HepG2 (cell line): ENCODE measurements around the gene KDM2B. TPM values are rescaled to one million over a fixed set of nuclear protein-coding genes. Genes with fewer than 3 reads are reported as not detected.

Experiments
- ARNT ChIP-seq: fragments of 450-650 bp; IDR thresholded peaks from 2 replicates; pipeline ENCODE4 v1.6.1; 2017
- BATF2 ChIP-seq: sonication (generic); formaldehyde crosslinking; IDR thresholded peaks from 2 replicates; pipeline ENCODE4 v1.8.0; 2022; ENCODE audit warnings: mild to moderate bottlenecking, missing genetic modification reagents, moderate library complexity
- CREM ChIP-seq, 2 experiments: sonication (generic) in 1 of 2; formaldehyde crosslinking in 1 of 2; IDR thresholded peaks; 2 replicates each; pipeline versions ENCODE4 v1.4.0 to v1.6.1; 2016 to 2020; ENCODE audit warnings: antibody characterized with exemption in 1 of 2, mild to moderate bottlenecking in 1 of 2, missing genetic modification reagents in 1 of 2
- DDIT3 ChIP-seq: sonication (generic); formaldehyde crosslinking; IDR thresholded peaks from 2 replicates; pipeline ENCODE4 v1.4.0; 2020; ENCODE audit warnings: mild to moderate bottlenecking, missing genetic modification reagents
- HBP1 ChIP-seq: IDR thresholded peaks from 2 replicates; pipeline ENCODE4 v1.6.1; 2016; ENCODE audit warnings: low read depth, control low read depth
- HMG20B ChIP-seq: conservative IDR thresholded peaks from 2 replicates; pipeline ENCODE4 v1.6.1; 2016; ENCODE audit warnings: missing genetic modification reagents, missing compliant biosample characterization
- HNF4G ChIP-seq, 2 experiments: sonication (generic) in 1 of 2; formaldehyde crosslinking in 1 of 2; IDR thresholded peaks; 2 replicates each; pipeline versions ENCODE4 v1.4.0 to v1.6.1; 2011 to 2020; ENCODE audit warnings: borderline replicate concordance in 2 of 2, low read depth in 2 of 2, mild to moderate bottlenecking in 2 of 2, low read length in 1 of 2, missing genetic modification reagents in 1 of 2, moderate library complexity in 1 of 2
- MIXL1 ChIP-seq: IDR thresholded peaks from 2 replicates; pipeline ENCODE4 v1.6.1; 2016
- MTERF4 ChIP-seq: sonication (generic); formaldehyde crosslinking; IDR thresholded peaks from 2 replicates; pipeline ENCODE4 v1.8.0; 2023; ENCODE audit warnings: mild to moderate bottlenecking, missing genetic modification reagents
- RAD21 ChIP-seq: fragments of 450-650 bp; formaldehyde crosslinking; IDR thresholded peaks from 2 replicates; pipeline ENCODE4 v1.5.0; 2020; ENCODE audit warnings: mild to moderate bottlenecking
- RBAK ChIP-seq: sonication (generic); formaldehyde crosslinking; IDR thresholded peaks from 2 replicates; pipeline ENCODE4 v1.5.1; 2020; ENCODE audit warnings: mild to moderate bottlenecking, missing genetic modification reagents
- TAF1 ChIP-seq: sonication (generic); formaldehyde crosslinking; IDR thresholded peaks from 2 replicates; pipeline ENCODE4 v1.4.0; 2020; ENCODE audit warnings: missing genetic modification reagents
- ZC3H13 ChIP-seq: sonication (generic); formaldehyde crosslinking; IDR thresholded peaks from 2 replicates; pipeline ENCODE4 v1.8.1; 2023; ENCODE audit warnings: mild to moderate bottlenecking, missing genetic modification reagents, moderate library complexity
- ZFAT ChIP-seq: sonication (generic); formaldehyde crosslinking; conservative IDR thresholded peaks from 2 replicates; pipeline ENCODE4 v1.8.1; 2023; ENCODE audit warnings: missing genetic modification reagents, inconsistent platforms
- ZMYM2 ChIP-seq: sonication (generic); formaldehyde crosslinking; IDR thresholded peaks from 2 replicates; pipeline ENCODE4 v1.8.0; 2022; ENCODE audit warnings: mild to moderate bottlenecking, missing genetic modification reagents
- ZNF605 ChIP-seq: sonication (generic); formaldehyde crosslinking; IDR thresholded peaks from 2 replicates; pipeline ENCODE4 v1.8.0; 2022; ENCODE audit warnings: mild to moderate bottlenecking, missing genetic modification reagents
- ZNF619 ChIP-seq: sonication (generic); formaldehyde crosslinking; IDR thresholded peaks from 2 replicates; pipeline ENCODE4 v1.4.0; 2020; ENCODE audit warnings: mild to moderate bottlenecking, missing genetic modification reagents
- ZNF670 ChIP-seq: sonication (generic); formaldehyde crosslinking; IDR thresholded peaks from 2 replicates; pipeline ENCODE4 v1.8.0; 2022; ENCODE audit warnings: mild to moderate bottlenecking, missing genetic modification reagents, borderline replicate concordance
- ZNF761 ChIP-seq: sonication (generic); formaldehyde crosslinking; conservative IDR thresholded peaks from 2 replicates; pipeline ENCODE4 v1.4.0; 2020; ENCODE audit warnings: mild to moderate bottlenecking, missing genetic modification reagents
- ZSCAN22 ChIP-seq: sonication (generic); formaldehyde crosslinking; IDR thresholded peaks from 2 replicates; pipeline ENCODE4 v1.4.0; 2020; ENCODE audit warnings: mild to moderate bottlenecking, missing genetic modification reagents
- polyA plus RNA-seq, 8 experiments: library from polyadenylated mRNA; depleted of rRNA in 3 of 8; stranded (reverse) in 7 of 8; unstranded in 1 of 8; fragments of >200 nt; fragmentation: Illumina TruSeq in 4 of 8; extraction: Trizol in 4 of 8; gene quantifications; 2 replicates each; pipeline versions ENCODE4 v1.2.1 to v1.2.3, GENCODE V29; 2011 to 2016; ENCODE audit warnings: low read depth in 4 of 8, missing spikeins in 1 of 8, mixed read lengths in 1 of 8; ENCODE audit not compliant: insufficient read depth in 1 of 8
- total RNA-seq, 5 experiments: library from RNA; depleted of rRNA; stranded (reverse); fragments of >200 nt; fragmentation: Illumina TruSeq; extraction: Trizol; gene quantifications; 2 replicates each; pipeline ENCODE4 v1.2.3, GENCODE V29; 2016; ENCODE audit warnings: low read depth in 1 of 5
- TF ChIP-seq, protein P1 (sequence below): sonication (generic); formaldehyde crosslinking; IDR thresholded peaks from 2 replicates; pipeline ENCODE4 v1.9.0; 2021; ENCODE audit warnings: missing genetic modification reagents, mild to moderate bottlenecking, borderline replicate concordance

Gene KDM2B
- total and polyA plus RNA-seq, 2 of the 13 experiments (the other 11 are each of a cell fraction or from before 2014, with no cell fraction given), result 17.5 to 26.1 TPM

DNA sequence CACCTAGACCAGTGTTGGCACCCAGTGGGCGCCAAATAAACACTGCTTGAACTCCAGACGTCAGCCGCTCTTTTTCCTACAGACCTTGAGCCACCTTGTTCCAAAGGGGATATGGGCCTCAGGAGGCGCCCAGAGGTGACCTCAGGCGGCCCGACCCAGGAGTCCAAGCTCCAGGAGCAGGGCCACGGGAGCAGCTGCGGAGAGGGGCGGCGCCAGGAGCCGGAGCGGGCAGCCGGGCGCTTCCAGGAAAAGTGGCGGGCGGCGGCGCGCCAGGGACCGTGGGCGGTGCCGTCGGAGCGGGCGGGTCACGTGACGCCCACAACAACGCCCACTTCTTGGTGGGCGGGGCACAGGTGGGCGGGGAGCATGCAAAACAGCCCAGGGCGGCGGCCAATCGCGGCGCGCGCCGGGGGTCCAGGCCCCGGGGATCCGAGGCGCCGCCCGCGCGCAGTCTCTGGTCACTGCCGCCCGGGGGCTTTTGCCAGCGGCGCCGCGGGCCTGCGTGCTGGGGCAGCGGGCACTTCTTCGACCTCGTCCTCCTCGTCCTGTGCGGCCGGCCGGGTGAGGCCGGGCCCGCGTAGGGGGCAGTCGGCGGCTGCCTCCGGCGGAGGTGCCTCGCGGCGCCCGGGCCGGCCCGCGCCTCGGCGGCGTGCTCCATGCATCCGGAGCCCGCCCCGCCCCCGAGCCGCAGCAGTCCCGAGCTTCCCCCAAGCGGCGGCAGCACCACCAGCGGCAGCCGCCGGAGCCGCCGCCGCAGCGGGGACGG, 45.4 kb upstream of the KDM2B start, which contains the start of gene ORAI1 (continued):
- TF ChIP-seq DDIT3 (CRISPR knock-in tag) (no peak), TAF1 (CRISPR knock-in tag) (peak; percentile 70; the same call in 1 of the 2 replicates), HMG20B (CRISPR knock-in tag) (no peak), HBP1 (CRISPR knock-in tag) (0 out of 2 replicates have a peak, but pooled peaks have one; percentile 18), HNF4G (IDR thresholded peaks at IDR 0.05; ENCODE audit: borderline replicate concordance, low read depth, low read length) (peak; percentile 45; the same call in 1 of the 2 replicates), HNF4G (CRISPR knock-in tag; IDR thresholded peaks at IDR 0.05; ENCODE audit: borderline replicate concordance, low read depth) (no peak), MTERF4 (CRISPR knock-in tag) (peak; percentile 40; the same call in 1 of the 2 replicates), ZNF619 (no peak), ZFAT (CRISPR knock-in tag) (no peak), ZSCAN22 (CRISPR knock-in tag) (no peak), BATF2 (CRISPR knock-in tag) (no peak), ZNF761 (no peak), ZMYM2 (CRISPR knock-in tag) (no peak), MIXL1 (no peak), ZNF670 (CRISPR knock-in tag) (no peak), RAD21 (CRISPR knock-in tag) (peak; percentile 52; the same call in 1 of the 2 replicates), ARNT (no peak), ZNF605 (CRISPR knock-in tag) (no peak), ZC3H13 (no peak), CREM (IDR thresholded peaks at IDR 0.05) (no peak), CREM (CRISPR knock-in tag; IDR thresholded peaks at IDR 0.05) (no peak), RBAK (no peak)
- TF ChIP-seq, protein P1, sequence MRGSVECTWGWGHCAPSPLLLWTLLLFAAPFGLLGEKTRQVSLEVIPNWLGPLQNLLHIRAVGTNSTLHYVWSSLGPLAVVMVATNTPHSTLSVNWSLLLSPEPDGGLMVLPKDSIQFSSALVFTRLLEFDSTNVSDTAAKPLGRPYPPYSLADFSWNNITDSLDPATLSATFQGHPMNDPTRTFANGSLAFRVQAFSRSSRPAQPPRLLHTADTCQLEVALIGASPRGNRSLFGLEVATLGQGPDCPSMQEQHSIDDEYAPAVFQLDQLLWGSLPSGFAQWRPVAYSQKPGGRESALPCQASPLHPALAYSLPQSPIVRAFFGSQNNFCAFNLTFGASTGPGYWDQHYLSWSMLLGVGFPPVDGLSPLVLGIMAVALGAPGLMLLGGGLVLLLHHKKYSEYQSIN (CRISPR knock-in tag), result no peak
